ENCODE data around the gene FAM234B.
A peak's percentile ranks its signal among the peaks of the same experiment; 100 is the strongest.
"Not testable (repeated sequence)": the region's sequence is repeated elsewhere in the genome, so short reads cannot be mapped to it uniquely, and the experiment has no call there.

The FAM234B gene

DNA sequence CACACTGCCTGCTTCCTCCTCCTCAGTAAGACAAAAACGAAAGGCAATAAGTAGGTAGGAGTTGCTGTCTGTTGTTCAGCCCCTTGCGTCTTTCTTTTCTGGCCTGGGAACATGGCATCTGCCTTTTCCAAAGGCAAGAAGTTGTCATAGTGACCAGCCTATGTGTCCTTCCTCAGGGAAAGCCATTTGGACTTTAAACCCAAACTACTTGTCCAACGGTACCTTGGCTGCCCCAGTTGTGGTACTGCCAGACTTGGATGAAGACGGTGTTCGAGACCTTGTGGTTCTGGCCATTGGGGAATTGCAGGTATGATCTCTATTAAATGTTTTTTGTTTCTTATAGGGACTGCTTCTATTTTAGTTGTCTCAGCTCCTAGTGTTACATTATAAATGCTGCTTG lies 18.5 kb downstream of the FAM234B start:
- DNase-seq = no peak

DNA sequence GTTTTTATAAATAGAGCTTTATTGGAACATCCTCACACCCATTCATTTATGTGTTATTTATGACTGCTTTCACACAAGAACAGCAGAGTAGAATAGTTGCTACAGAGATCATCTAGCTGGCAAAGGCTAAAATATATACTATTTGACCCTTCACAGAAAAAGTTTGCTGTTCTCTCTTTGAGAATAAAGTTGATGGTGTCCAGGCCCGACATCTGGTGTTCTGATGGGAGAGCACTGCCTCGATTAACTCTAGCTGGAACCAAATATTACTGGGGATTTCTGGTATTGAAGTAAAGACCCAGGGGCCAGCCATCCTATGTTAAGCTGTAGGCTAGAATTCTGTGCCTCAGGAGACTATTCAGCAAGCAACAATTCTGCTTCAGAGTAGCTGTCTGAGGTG lies 21.8 kb downstream of the FAM234B start:
- no peak for DNase-seq

DNA sequence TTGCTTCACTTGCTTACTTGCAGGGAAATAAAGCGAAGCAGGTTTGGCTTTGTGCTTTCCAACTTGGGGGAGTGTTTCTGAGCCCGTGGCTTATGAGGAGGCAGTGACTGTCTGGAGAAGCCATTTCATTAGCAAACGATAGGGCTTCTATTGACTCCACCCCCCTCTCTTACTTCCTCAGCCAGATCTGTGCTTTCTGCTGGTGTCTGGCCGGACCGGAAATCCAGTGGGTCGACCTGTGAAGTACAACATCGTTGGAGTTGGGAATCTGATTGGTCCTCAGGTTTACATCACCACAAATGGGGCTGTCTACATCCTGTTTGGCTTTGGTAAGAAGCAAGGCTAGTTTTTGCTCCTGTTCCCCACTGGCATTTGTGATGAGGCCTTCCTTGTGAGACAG lies 22.3 kb downstream of the FAM234B start:
- DNase-seq = no peak

DNA sequence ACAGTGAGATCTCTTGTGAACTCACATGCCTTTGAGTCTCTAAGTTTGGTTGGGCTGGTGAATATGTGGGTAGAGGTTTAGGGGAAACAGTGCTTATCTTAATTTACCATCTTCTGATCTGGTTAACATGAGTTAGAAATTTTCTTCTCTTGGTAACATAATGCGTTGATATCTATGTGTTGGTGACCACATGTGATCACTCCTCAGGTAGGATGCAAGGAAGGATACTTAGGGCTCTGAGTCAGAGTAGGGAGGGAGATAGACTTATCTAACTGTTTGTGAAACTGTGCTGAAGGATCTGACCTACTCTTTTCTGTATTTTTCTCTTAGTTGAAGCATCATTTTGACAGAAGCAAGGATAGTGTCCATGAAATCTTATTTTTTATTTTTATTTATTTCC lies 23.1 kb downstream of the FAM234B start:
- DNase-seq = no peak

DNA sequence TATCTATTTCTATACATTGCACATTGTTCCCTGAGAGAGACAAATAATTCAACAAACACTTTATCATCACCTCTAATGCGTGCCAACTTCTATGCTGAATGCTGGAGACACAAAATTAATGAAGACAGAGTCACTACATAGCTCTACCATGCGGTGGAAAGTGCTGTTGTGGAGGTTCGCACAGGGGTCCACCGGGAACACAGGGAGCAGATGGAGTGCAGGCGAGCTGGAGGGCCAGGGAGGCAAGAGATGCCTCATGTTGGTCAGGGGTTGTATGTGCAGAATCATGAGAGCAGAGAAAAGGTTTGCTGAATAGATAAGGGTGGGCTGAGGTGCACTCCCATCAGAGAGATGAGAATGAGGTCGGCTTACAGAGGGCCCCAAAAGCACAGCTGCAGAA lies 25.2 kb downstream of the FAM234B start:
- no peak for DNase-seq

DNA sequence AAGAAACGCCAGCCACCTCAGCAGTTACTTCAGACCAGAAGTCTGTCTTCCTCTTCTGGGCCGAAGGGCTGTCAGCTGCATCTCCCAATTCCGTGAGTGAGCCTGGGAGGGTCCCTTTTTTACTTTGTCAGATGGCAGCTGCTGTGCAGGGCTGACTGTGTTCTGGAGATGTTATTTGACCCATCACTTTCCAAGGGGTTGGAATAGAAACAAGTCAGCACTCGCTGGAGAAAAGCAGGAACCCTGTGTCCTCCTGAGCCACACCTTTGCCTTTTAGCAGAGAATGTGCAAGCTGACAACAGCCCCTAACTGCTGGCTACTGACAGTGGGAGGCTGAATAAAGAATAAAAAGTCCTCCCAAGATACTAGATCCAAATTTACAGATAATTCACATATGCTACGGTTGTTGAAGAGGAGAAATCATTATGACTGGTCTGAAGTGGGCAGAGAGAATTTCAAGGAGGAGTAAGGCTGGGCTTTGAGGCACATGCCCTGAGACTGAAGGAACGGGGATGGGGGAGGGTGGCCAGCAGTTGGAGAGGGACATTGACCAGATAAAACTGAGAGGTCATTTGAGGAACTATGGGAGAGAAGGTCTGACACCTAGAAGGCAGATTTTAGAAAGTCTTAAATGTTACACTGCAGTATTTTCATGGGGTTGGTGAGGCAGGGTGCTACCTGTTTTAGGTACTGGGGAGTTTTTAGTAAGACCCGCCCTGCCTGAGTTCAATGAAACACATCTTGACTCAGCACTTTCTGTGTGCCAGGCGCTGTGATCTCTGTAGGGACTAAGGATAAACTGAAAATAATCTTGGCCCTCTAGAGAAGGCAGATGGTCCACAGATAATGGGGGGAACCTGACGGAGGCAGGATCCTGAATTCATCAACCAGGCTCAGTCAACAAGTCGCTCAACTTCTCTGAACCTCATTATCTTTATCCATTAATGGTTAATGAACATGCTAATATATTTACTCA lies 27.4 kb downstream of the FAM234B start:
- DNase-seq = peak; percentile 46

DNA sequence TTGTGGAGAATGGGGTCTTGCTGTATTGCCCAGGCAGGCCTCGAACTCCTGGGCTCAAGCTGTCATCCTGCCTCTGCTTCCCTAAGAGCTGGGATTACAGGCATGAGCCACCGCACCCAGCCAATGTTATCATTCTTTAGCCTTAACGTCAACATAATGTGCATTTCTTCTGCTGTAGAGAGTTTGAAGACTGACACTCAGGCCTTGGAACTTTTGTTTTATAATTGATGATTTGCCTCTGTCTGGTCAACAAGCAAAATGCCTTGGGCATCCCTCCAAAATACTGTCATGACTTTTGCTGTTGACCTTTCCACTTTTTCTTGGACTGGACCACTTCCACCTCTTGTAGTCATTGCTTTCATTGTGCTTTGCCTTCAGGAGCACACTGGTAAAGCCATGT lies 29.0 kb downstream of the FAM234B start:
- DNase-seq = no peak

DNA sequence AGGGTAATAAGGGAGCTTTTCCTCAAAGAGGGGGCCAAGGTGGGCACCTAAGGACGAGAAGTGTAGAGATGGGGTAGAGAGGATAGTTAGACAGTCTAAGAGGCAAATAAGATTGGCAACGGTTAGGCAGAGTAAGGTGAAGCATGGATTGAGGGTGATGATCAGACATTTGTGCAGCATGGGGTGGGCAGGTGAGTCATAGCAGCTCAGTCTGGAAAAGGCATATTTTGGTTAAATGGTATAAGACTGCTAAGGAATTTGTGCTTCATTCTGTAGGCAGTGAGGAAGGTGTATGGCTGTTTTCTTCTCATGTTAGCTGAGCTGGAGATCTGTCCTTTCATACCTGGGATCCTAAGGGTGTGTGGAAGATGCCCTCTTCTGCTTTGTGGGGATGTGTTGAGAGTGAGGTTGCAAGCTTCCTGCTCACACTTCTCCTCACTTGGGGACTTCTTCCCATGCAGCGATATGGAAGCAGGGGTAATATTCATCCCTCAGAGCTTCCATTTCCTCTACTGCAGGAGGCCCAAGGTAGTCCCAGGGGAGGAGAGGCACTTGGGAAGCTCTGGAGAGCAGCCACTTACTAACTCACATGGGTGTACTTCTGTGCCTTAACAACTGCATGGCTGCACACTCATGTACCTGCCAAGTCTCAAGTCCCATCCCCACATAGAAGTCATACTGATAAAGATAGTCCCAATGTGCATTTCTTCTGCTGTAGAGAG lies 30.4 kb downstream of the FAM234B start:
- DNase-seq = no peak

DNA sequence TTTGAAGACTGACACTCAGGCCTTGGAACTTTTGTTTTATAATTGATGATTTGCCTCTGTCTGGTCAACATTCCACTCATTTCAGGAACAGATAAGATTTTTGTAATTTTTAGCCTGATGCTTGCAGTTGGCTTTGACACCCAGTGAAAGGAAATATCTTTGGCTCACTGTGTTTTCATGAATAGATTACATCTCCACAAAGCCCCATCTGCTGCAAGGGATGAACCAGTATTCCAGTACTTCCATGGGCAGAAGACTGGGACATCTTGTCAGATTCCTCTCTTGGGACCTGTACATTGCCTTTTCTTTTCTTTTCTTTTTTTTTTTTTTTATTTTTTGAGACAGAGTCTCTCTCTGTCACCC lies 30.9 kb downstream of the FAM234B start:
- no peak for DNase-seq

DNA sequence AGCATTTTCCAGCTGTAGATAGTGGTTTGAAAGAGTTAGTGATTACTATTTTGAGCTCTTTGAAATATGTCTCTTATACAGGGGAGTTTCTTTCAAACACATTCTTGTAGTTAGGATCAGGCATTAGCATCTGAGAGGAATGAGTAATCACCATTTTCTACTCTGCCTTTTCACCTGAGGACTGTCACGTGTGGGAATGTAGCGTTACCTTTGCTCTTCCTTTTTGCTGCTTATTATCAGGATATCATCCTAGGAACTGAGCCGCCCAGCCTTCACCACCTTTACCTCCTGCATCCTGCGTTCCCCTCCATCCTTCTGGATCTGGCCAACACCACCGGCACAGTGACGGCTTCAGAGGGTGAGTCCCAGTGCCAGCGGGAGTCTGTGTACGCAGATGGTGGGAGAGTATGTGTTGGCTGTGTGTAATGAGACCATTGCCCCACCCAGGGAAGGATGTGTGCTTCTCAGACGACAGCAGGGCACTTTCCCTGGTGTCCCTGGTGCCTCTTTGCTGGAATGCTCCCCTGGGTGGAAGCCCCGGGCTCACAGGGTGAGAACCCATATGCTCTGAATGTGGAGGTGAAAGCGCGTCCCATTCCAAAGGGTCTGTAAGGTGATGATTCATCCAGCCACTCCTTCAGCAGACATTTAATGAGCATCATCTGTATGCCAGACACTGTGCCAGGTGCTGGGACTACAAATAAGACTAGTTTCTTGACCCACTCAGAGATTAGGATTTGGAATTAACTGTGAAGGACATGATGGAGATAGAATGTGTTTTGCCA lies 31.8 kb downstream of the FAM234B start:
- no peak for DNase-seq

DNA sequence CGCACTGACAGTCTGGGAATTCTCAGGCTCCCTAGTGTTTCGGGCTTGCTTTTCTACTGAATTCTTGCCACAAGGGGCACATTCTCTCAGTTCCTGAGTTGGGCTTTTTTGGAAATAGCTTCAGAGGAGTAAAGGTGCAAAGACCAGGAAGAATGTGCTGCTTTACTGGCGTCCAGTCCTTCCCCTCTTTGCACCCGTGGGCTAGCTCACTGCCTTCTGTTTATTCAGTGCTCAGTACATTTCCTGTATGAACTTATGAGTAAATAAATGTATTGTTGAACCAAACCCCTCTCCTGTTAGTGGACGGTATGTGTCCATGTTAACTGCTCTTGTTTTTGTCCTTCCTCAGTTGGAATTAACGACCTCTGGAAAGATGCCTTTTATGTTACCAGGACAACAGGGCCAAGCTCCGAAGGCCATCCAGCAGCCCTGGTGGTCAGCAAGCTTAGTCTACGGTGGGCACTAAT lies 35.3 kb downstream of the FAM234B start:
- DNase-seq = no peak

DNA sequence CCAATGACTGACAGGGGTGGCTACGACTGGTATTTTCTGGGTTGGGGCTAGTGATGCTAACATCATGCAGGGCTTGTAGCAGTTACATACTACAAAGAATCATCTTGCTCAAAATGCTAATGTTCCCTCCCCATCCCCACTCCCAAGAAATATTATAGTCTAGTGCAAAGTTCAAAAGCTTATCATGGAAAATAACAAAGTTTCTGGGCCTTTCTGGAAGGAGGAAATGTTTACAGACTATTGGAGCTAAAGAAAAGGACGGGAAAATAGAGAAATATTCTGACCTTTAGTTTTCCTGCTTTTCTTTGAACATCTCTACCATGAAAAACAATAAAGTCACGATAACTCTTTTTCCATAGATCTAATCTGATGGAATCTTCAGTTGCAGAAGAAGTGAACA lies 36.1 kb downstream of the FAM234B start:
- no peak for DNase-seq

DNA sequence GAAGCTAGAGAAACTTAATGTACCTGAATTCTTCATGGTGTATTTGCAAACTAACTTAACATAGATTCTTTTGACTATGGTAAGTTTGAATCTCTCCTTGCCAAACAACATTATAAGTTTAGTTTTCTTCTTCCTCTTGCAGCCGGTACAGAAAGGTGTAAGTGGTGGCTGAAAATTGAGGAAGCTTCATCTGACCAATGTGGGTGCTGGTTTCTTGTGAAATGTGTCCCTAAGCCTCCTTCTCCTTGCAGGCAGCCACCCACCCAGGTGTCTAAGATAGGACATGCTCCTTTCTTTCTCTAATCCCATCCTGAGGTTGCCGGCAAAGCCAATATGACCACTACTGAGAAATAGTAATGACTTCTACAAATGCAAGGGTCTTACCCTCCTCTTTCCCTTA lies 38.7 kb downstream of the FAM234B start:
- DNase-seq = no peak

DNA sequence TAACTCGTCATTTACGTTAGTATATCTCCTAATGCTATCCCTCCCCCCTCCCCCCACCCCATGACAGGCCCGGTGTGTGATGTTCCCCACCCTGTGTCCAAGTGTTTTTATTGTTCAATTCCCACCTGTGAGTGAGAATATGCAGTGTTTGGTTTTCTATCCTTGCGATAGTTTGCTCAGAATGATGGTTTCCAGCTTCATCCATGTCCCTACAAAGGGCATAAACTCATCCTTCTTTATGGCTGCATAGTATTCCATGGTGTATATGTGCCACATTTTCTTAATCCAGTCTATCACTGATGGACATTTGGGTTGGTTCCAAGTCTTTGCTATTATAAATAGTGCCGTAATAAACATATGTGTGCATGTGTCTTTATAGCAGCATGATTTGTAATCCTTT lies 39.5 kb downstream of the FAM234B start:
- DNase-seq = not testable (repeated sequence)

DNA sequence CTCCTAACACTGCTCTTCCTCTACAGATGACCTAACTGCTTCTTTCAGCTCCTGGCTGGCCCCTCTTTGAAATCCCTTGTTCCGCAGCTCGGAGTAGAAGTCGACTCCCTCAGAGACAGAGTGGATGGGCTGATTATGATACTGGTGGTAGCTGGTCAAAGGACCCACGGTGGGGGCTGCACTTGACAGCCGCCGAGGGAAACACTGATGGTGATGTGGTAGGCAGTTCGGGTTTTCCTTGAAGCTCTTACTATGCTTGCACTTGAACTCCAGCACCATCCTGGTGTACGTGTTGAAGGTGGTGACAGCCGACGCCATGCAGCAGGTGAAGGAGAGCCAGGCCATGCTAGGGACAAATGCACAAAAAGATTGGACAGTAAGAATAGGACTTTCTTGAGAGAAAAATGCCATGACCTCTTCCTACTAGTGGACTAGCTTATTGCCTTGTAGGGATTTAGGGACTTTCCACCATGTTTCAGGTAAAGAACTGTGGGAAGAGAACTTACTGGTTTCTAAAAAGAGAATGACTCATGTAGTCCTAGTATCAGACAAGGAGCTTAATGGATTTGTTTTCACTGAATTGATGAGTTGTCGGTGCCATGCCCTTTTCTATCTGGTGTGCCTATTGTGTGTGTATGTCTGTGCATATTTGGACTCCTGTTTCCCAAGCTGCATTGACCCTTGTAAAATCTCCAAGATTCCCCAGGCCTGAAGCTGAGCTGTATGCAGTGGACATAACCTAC lies 40.9 kb downstream of the FAM234B start:
- DNase-seq = no peak

DNA sequence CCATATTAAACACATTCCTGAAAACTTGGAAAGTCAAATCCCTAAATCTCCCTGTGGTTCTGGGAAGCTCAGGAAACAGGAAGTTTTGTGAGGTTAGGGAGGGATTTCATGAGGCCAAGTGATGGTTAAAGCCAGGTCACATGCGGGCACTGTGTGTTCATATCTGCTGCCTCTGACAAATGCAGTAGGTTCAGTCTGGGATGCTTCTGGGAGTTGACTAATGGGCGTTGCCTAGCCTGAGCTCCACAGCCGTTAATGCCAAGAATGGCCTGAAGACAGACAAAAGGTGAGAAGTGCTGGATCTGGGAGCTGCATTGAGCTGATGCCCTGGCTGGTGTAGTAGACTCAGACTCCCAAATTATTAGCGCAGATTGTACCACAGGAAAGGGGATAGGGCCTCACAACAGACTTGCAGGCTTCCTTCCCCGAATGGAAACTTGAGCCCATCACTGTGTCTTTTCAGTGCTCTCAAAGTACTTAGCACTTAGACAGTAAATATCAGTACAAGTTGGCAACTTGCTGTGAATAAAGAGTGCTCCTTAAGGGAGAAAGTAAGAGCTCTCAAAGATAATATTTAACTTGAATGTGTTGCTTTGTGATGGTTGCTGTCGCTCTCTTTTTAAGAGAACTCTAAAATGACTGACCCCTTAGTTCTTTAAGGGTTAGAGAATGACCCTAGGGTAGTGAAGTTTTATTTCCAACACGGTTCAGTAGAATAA lies 41.9 kb downstream of the FAM234B start:
- no peak for DNase-seq

DNA sequence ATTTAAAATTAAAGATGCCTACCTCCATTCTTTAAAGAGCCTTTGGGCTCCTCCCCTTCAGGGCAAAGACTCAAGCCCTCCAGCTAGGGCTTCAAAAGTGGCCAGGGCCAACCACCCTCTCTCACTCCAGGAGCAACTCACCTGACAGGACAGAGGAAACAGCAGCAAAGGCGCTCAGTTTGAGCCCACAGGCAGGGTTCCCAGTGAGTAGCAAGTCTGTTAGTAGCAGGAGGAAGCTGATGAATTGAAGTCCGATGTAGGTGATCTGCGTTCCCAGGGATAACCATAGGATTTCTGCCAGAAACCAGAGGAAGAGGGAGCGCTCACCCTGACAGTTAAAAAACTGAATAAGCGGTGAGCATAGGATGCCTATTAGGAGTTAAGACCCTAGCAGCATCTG lies 43.6 kb downstream of the FAM234B start:
- DNase-seq = no peak

DNA sequence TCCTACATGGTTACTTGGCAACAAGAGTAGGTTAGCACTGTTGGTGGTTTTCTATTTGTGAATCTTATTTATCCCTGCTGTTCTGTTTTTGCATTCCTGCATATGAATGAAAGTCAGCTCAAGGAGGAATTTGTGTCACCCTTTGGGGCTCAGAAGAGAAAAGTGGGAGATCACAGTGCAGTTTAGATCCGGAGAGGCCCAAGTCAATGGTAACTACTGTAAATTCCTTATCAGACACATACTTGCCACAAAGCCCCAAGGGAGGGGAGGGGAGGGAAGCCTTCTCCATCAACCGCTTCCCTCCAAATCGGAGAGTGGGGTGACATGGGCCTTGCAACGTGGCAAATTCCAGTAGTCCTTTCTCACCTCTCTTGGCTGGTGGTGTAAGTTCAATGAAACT lies 44.3 kb downstream of the FAM234B start:
- DNase-seq = peak; percentile 22

DNA sequence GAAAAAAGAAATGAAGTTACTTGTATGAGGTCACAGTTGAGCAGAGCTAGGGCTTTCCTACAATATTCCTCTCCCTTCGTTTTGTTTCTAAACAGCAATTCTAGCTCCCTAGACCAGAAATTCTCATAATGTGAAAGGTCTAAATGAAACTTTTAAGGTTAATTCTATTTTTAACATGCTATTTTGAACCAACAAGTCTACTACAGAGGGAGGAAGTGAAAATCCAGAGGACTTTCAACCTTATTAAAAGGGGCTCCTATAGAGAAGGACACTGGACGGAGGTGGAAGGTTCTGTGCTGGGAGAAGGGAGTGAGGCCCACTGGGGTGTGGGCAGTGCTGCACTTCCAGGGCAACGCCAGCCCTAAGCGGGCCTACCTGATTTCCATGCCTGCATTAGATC lies 45.9 kb downstream of the FAM234B start:
- DNase-seq = no peak

DNA sequence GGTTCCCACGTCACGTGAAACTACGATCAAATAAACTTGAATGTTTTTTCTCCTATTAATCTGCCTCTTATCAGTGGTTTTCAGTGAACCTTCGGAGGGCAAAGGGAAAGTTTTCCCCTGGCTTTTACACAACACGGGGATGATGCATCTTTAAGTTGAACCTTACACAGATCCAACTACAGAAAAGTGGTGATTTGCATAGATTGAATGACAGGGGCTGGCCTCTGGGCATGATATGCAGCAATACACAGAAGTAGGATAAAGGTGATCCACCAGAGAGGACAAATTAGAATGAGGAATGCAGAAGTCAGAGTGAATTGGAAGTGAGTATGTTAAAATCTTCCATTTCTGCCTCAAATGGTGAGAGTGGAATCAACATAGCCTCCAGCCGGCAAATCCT lies 47.7 kb downstream of the FAM234B start:
- DNase-seq = no peak

DNA sequence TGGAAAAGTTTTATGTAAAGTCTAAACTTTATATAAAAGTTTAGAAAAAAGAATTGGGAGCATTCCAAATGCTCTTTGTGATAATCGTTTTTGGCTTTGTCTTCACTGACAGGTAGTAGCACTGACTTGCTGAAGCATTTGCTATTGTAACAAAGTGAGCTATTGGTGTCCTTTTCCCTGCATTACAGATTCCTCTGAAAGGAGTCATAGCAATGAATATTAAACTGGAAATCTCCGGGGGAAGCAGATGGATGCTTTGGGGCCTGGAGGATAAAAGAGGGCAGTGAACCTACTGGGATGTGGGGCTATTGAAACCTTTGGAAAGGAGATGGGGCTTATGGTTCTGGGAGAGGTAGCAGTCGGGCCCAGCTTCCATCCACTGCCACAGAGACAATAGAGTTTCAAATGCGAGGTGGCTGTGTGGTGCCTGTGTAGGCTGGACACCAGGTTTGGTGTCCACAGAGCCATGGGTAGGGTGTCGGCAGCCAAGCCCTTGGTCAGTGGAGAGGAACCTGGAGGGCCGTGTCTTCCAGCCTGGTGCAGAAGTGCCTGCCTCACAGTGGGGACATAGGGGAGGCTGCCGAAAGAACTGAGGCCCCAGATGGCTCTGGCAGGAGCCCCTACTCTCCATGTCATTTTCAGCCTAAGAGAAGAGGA lies 49.1 kb downstream of the FAM234B start:
- DNase-seq = no peak

DNA sequence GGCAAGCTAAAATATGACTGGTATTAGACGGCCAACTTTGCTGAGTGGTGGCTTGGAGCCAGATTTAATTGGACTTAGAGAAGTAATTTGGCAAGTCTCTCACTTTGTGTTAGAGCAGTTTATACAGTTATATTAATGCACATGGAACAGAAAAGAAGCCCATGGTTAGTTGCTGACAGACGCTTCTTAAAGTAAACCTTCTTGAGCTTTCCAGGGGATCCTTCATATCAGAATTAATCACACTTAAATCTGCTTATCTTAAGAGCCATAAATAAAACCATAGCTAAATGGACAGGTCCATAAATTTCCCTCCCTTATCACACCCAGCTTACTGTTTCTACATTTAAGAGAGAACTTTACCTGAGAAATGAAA lies 49.7 kb downstream of the FAM234B start:
- peak; percentile 25 for DNase-seq
